MM.1S (cell line): Measurements from ENCODE around the gene TTC28.

ENCODE experiments used
- DNase-seq: peaks from one replicate; pipeline ENCODE4 v3.0.0-alpha.2; 2015
- H2AFZ ChIP-seq: fragments of 300-600 bp; sonication (generic); 2 replicates; pipeline ENCODE4 v1.6.0; 2016; ENCODE audit warnings: antibody characterized with exemption, low read length
- H3F3A ChIP-seq: fragments of 300-600 bp; sonication (generic); 2 replicates; pipeline ENCODE4 v1.6.1; 2016; ENCODE audit warnings: mild to moderate bottlenecking, antibody characterized with exemption, low read length, moderate library complexity, mixed read lengths; ENCODE audit not compliant: insufficient read depth
- H3K27ac ChIP-seq: fragments of 300-600 bp; sonication (generic); 2 replicates; pipeline ENCODE4 v1.5.1; 2016; ENCODE audit warnings: mild to moderate bottlenecking, low read length
- H3K27me3 ChIP-seq: fragments of 300-600 bp; sonication (generic); replicated peaks from 2 replicates; pipeline ENCODE4 v1.6.0; 2016; ENCODE audit warnings: low read length; ENCODE audit not compliant: insufficient read depth
- H3K36me3 ChIP-seq: fragments of 300-600 bp; sonication (generic); replicated peaks from 2 replicates; pipeline ENCODE4 v1.6.1; 2016; ENCODE audit warnings: mild to moderate bottlenecking, low read length, mixed read lengths; ENCODE audit not compliant: insufficient read depth
- H3K4me1 ChIP-seq: fragments of 300-600 bp; sonication (generic); 2 replicates; pipeline ENCODE4 v1.6.1; 2016; ENCODE audit warnings: low read length, mixed read lengths
- H3K4me2 ChIP-seq: fragments of 300-600 bp; sonication (generic); 2 replicates; pipeline ENCODE4 v1.6.0; 2016; ENCODE audit warnings: low read depth, low read length
- H3K4me3 ChIP-seq: fragments of 300-600 bp; sonication (generic); 2 replicates; pipeline ENCODE4 v1.5.1; 2016; ENCODE audit warnings: low read length, mixed read lengths
- H3K79me2 ChIP-seq: fragments of 300-600 bp; sonication (generic); 2 replicates; pipeline ENCODE4 v1.6.1; 2016; ENCODE audit warnings: mixed run types, low read length, mixed read lengths
- H3K9ac ChIP-seq: fragments of 300-600 bp; sonication (generic); 2 replicates; pipeline ENCODE4 v1.6.1; 2016; ENCODE audit warnings: low read length, mixed read lengths
- H3K9me2 ChIP-seq: fragments of 300-600 bp; sonication (generic); replicated peaks from 2 replicates; pipeline ENCODE4 v1.6.1; 2016; ENCODE audit warnings: mild to moderate bottlenecking, low read length, mixed read lengths; ENCODE audit not compliant: insufficient read depth
- H3K9me3 ChIP-seq: fragments of 300-600 bp; sonication (generic); replicated peaks from 2 replicates; pipeline ENCODE4 v1.6.1; 2016; ENCODE audit warnings: mild to moderate bottlenecking, low read length, mixed read lengths; ENCODE audit not compliant: insufficient read depth
- H4K20me1 ChIP-seq: fragments of 300-600 bp; sonication (generic); 2 replicates; pipeline ENCODE4 v1.6.1; 2016; ENCODE audit warnings: mild to moderate bottlenecking, low read length, moderate library complexity, mixed read lengths; ENCODE audit not compliant: insufficient read depth
- EZH2 ChIP-seq: fragments of 300-600 bp; sonication (generic); optimal IDR thresholded peaks from 2 replicates; pipeline ENCODE3; 2017; ENCODE audit warnings: low read depth, mild to moderate bottlenecking, antibody characterized with exemption, low read length, mixed read lengths
- EZH2phosphoT487 ChIP-seq: fragments of 300-600 bp; sonication (generic); IDR thresholded peaks from 2 replicates; pipeline ENCODE4 v1.6.1; 2018; ENCODE audit warnings: antibody characterized with exemption, low read length
- TF ChIP-seq, protein P1 (sequence below): fragments of 300-600 bp; sonication (generic); IDR thresholded peaks from 2 replicates; pipeline ENCODE4 v1.5.1; 2016; ENCODE audit warnings: antibody characterized with exemption, low read length, mixed read lengths

TTC28 gene

DNA sequence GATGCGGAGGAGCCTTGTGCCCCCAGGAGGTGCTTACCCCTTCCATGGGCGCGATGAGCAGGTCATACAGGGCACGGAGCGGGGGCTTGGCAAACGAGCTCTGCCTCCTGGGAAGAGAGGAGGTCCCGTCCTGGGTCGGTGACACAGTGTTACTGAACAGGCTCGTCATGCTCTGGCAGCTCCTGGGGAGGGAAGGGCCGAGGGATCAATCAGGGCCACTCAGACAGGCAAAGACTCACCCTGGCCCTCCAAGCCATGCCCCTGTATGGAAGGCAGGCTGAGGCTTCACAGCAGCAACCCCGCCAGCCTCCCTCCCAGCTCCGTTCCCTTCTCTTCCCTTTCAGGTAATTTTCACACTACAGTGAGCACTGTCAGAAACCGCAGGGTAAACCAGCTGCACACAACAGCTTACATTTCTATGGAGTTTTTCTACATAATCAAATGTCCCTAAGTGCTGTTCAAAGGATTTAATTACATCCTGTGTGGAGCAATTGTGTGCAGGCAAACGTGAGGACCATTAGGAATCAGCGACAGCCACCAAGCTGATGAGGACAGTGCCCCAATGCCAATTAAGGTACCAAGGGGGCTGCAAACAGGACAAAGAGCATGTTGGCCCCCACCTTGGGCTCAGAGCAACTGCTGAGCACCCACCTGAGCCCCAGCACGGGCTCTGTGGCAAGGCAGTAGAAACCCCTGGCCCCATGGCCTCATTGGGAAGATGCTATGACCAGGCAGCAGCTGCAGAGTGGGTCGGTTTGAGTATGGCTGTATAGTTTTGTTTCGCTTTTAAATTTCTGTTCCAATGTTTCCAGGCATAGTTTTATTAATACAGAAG, 665.2 kb downstream of the TTC28 start:
- no peaks in the 10 kb centered on the region for H3K4me1 ChIP-seq
- no peaks in the 10 kb centered on the region for H4K20me1 ChIP-seq
- no peak overlapping the region for H3K9ac ChIP-seq
- H3K79me2 ChIP-seq: no peaks in the 10 kb centered on the region
- H3K4me2 ChIP-seq: peak overlapping the region; percentile 4; the same call in 1 of the 2 replicates
- no peaks in the 10 kb centered on the region for H3K27me3 ChIP-seq
- H3F3A ChIP-seq: no peaks in the 10 kb centered on the region
- H3K36me3 ChIP-seq: no peaks in the 10 kb centered on the region
- no peaks in the 10 kb centered on the region for H3K9me3 ChIP-seq
- no peak overlapping the region for H3K4me3 ChIP-seq
- no peak overlapping the region for H3K27ac ChIP-seq
- TF ChIP-seq EZH2 (no peak), EZH2phosphoT487 (no peak)
- TF ChIP-seq, protein P1, sequence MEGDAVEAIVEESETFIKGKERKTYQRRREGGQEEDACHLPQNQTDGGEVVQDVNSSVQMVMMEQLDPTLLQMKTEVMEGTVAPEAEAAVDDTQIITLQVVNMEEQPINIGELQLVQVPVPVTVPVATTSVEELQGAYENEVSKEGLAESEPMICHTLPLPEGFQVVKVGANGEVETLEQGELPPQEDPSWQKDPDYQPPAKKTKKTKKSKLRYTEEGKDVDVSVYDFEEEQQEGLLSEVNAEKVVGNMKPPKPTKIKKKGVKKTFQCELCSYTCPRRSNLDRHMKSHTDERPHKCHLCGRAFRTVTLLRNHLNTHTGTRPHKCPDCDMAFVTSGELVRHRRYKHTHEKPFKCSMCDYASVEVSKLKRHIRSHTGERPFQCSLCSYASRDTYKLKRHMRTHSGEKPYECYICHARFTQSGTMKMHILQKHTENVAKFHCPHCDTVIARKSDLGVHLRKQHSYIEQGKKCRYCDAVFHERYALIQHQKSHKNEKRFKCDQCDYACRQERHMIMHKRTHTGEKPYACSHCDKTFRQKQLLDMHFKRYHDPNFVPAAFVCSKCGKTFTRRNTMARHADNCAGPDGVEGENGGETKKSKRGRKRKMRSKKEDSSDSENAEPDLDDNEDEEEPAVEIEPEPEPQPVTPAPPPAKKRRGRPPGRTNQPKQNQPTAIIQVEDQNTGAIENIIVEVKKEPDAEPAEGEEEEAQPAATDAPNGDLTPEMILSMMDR: no peak
- DNase-seq: no peak
- no peaks in the 10 kb centered on the region for H3K9me2 ChIP-seq
- H2AFZ ChIP-seq: no peak overlapping the region

DNA sequence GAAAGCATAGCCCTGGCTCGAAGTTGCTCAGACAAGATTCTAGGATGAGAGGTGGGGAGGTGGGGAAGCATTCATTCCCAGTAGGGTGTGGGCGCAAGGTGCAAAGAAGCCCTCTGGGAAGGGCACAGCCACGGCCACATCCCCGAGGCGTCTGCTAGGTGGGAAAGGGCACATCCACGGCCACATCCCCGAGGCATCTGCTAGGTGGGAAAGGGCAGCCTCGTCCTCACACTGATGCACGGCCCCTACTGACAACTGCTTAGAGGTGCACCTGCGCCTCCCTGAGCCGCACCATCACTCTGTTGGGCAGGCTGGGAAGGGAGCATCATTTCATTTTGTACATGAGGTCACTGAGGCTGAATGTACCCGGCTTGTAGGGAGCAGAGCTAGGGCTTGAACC, 666.0 kb downstream of the TTC28 start:
- no peaks in the 10 kb centered on the region for H4K20me1 ChIP-seq
- TF ChIP-seq EZH2phosphoT487: no peak
- TF ChIP-seq, protein P1: no peak
- TF ChIP-seq EZH2: no peak

GRCh38 chr22:28012832-28013460, 666.7 kb downstream of the TTC28 start:
- Histone ChIP-seq H3K27ac (no peak overlapping the region), H4K20me1 (no peaks in the 10 kb centered on the region), H3K4me2 (no peak overlapping the region), H3F3A (no peaks in the 10 kb centered on the region), H2AFZ (no peak overlapping the region), H3K79me2 (no peaks in the 10 kb centered on the region), H3K9ac (no peak overlapping the region), H3K36me3 (no peaks in the 10 kb centered on the region), H3K4me1 (no peaks in the 10 kb centered on the region), H3K9me2 (no peaks in the 10 kb centered on the region), H3K4me3 (no peak overlapping the region), H3K27me3 (no peaks in the 10 kb centered on the region), H3K9me3 (no peaks in the 10 kb centered on the region)
- DNase-seq: no peak
- TF ChIP-seq, protein P1: no peak
- TF ChIP-seq EZH2phosphoT487 (no peak), EZH2 (no peak)

More for the DNA sequence above, 666.0 kb downstream of the TTC28 start:
- H3K9me2 ChIP-seq: no peaks in the 10 kb centered on the region
- no peaks in the 10 kb centered on the region for H3K79me2 ChIP-seq
- H3K36me3 ChIP-seq: no peaks in the 10 kb centered on the region
- no peaks in the 10 kb centered on the region for H3K9me3 ChIP-seq
- H2AFZ ChIP-seq: no peak overlapping the region
- H3K27me3 ChIP-seq: no peaks in the 10 kb centered on the region
- H3K27ac ChIP-seq: no peak overlapping the region
- no peaks in the 10 kb centered on the region for H3K4me1 ChIP-seq
- H3K4me3 ChIP-seq: no peak overlapping the region
- DNase-seq: no peak
- no peak overlapping the region for H3K9ac ChIP-seq
- H3F3A ChIP-seq: no peaks in the 10 kb centered on the region
- H3K4me2 ChIP-seq: no peak overlapping the region
